DMS153 treated with DMSO at 0.1 percent for 48 hours (cell line): ENCODE data around the gene SLC37A1.

ENCODE experiments used
- DNase-seq: peaks from one replicate; lab custom pipeline; 2025; ENCODE audit not compliant: unreplicated experiment; lab: John Stamatoyannopoulos, UW

Gene SLC37A1

DNA sequence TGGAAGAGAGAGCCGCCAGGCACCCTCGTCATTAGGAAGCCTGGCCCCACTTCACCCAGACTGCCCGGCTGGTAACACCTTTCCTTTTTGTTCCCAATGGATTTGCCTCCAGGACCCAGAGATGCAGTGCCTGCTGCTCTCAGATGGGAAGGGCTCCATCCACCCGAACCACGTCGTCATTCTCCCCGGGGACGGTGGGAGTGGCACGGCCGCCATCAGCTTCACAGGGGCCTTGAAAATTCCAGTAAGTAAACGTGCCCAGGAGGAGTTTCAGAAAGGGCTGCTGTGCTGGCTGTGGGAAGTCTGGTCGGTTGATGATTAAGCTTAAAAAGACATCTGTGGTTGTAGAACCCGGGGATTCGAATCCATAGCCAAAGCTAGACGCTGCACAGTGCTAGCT lies 45.2 kb downstream of the SLC37A1 start:
- no peak for DNase-seq

DNA sequence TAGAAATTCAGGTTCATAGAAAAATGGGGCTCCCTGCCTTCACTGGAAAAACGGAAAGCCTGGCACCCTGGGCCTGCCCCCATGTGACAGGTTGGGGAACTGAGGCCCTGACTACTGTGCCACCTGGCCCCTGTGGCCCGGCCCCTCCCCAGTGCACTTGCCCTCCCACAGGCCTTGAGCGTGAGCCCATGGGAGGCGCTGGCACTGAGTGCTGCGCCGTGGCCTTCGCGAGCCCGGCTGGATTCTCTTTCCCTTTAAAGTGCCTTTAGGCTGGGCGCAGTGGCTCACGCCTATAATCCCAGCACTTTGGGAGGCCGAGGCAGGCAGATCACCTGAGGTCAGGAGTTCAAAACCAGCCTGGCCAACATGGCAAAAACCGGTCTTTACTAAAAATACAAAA lies 45.7 kb downstream of the SLC37A1 start:
- no peak for DNase-seq

DNA sequence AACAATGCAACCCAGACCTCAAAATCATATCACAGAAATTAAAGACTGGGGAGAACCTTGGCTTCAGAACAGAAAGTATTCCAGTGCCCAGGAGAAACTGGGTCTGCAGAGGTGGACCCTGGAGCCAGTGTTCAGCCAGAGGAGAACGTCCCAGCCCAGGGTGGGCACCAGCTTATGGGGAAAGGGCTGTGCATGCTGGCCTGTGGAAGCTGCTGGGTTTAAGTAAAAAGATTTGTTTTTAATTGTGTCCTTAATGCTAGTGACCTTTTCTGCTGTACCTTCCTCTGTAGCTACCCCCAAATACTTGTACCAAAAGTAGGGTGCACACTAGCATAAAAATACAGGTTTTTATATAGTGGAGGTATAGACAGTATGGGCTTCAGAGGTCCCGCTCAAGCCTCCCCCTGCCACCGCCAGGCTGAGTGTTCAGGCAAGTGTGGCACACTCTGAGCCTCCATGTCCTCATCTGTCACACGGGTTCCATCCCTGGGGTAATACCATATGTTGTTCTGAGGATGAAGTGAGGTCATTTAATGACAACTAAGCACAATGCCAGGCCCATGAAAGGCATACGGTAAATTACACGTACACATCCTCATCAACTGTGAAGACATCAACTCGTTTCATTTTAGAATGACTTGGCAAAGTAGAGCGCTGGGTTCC lies 47.0 kb downstream of the SLC37A1 start:
- DNase-seq, result peak; percentile 22

DNA sequence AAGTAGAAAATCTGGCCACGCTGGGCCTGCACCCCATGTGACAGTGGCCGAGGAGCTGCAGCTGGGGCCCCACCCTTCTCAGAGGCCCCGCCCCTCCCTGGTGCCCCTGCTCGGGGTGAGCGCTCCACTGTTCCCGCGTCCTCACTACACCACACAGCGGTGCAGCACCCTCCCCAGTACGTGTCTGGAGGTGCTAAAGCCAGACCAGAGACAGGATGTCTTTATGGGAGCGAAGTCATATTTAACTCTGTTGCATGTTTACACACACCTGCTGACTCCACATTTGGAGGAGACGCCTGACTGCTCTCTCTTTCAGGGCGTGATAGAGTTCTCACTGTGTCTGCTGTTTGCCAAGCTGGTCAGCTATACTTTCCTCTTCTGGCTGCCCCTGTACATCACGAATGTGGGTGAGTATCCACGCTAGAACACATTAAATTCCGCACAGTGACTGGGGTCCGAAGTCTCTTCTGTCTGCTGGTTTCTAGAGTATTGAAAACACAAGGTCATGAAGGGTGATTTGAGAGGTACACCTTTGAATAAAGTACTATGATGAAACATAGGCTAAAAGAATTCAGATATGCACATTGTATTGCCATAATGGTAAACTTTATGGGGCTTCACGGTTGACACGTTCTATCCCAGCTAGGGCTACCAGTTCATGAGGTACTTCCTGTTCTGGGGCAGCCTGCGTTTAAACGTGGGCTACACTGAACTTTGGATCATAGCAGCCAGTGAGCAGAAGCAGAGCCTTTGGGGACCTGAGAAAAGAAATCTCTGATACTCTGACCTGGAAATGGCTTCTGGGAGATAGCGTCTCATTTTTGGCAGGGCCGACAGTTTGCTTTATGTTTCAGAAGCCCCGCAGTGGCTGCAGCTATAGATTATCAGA lies 48.4 kb downstream of the SLC37A1 start:
- peak; percentile 83 for DNase-seq

DNA sequence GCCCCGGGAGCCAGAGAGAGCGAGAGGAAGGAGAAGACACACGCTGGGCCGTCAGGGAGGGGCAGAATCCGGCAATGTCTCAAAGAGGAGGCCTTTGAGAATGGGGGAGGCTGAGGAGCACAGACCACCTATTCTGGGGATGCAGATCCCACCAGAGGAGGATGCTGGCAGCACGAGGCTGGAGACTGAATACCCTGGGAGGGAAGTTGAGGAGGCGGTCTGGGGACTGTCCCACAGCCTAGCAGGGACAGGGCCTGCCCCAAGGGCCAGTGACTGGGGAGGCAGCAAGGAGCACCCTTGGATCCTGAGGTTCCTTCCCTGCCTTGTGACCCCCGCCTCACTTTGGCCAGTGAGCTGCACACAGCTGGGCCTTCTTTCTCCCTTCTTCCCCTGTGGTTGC lies 49.2 kb downstream of the SLC37A1 start:
- DNase-seq, result no peak

DNA sequence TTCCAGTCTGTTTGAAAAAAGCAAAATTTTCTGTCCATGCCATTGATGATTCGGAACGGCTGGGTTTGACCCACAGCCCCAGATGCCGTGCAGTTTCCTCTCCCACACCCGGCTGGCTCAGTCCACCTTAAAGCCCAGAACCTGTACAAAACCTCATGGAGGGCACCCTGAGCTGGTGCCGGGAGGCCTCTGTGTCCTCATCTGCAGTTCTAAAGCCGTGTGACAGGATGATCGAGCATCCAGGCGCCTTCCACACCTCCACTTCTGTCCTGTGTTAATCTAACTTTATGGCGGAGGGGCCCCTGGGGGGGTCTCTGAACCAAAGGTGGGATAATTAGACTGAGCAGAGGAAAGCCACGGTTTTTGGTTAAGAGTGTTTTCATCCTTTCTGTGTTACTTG lies 49.6 kb downstream of the SLC37A1 start:
- no peak for DNase-seq

DNA sequence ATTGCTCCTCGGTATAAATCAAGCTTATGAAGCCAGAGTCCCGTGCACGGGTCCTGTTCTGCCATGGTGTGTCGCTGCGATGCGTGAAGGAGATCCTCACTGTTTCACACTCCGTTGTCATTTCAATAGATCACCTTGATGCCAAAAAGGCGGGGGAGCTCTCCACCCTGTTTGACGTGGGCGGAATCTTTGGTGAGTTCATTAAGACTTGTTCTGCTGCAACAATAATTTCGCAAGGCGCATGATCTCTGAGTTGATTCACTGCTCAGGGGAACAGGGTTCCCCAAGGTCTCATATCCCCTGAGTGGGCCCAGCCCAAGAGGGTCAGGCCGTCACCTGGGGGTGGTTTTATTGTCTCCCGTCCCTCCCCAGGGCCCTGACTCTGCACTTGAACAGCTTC lies 50.0 kb downstream of the SLC37A1 start:
- DNase-seq, result no peak

DNA sequence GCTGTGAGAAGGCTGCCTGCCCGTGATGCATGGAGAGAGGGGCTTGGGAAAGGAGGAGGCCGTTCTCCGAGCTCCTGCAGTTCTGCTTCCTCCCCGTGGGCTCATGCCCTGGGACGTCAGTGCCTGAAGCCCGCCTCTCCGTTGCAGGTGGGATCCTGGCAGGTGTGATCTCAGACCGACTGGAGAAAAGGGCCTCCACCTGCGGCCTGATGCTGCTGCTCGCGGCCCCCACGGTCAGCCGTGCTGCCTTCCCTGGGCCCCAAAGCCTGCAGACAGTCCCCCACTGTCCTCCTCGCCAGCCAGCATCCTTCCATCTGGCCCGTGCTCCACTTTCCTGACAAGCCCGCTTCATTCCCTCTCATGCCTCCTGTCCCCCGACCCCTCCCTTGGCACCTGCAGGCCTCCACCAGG lies 50.9 kb downstream of the SLC37A1 start:
- no peak for DNase-seq

DNA sequence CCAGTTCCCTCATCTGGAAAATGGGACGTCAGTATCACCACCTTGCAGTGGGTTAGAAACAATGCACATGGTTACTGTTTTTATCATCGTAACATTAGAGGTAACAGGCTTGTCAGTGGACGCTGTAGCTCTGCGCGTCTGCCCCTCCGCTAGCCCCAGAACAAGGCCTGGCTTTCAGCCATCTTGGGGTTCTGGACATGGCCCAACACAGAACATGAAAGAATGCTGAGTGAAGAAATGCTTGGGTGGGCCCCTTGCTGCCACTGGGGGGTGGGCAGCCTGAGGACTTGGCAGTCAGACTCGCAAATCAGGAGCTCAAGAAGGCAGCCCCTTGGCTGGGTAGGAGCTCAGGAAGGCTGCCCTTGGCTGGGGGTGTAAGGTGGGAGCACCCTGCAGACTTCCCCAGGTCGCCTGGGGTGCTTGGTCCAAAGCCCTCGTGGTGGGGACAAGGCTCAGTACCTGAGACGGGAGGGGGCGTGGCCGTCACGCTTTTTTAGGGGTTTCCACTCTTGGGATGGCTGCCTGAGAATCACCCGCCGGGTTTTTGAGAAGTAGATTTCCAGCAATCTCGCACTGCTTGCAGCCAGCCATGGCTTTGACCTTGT lies 51.7 kb downstream of the SLC37A1 start:
- no peak for DNase-seq

DNA sequence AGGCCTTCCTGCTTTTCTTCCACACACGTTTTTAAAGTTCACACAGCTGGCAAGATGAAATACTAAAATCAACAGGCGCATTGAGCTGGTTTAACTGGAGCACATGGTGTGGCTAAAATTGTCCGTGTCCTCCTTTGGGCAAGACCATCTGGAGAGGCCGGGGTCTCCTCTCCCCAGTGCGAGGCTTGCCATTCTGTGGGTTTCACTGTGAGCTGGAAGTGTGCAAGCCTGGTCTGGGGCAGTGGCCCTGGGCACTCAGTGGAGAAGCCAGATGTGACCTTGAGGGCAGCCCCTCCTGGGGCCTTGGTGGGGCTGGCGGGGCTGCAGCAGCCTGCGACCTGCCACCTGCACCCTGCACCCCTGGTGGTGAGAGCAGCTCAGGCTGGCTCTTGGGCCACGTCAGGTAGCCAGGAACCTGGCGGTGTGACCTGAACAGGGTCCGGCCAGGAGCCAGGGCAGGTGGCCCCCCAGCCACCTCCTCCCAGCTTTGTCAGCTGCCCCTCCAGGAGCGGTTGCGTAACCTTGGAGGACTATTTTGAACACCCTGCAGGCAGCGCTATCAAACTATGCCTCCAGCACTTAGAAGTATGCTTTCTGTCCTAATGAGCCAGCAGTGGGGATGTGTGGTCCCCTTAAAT lies 52.4 kb downstream of the SLC37A1 start:
- DNase-seq, result no peak

DNA sequence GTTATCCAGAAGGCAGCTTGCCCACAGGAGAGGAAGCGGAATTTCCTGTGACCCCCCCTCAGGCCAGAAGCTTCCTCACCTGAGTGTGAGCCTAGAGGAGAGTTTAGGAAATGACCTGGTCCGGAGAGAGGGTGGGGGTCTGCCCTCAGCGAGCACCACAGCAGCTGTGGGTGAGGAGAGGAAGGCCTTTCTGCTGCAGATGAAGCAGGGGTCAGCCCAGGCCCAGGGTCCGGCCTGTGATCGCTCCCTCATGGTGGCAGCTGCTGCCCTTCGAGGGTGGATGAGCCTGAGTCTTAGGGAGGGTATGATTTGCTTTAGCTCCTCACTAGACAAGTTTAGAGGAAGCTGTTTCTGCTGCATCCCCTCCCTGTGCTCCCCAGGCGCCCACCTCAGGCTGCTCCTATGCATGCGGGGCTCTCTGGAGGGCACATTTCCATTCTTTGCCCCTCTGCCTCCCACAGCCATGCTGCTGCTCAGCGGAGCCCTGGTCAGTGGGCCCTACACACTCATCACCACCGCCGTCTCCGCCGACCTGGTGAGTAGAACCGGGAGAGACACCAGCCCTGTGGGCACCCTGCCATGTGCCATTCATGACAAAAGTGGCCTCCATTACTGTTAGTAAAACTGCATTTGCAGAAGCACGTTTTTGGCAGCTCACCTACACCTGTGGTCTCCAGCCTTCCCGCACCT lies 53.0 kb downstream of the SLC37A1 start:
- no peak for DNase-seq

DNA sequence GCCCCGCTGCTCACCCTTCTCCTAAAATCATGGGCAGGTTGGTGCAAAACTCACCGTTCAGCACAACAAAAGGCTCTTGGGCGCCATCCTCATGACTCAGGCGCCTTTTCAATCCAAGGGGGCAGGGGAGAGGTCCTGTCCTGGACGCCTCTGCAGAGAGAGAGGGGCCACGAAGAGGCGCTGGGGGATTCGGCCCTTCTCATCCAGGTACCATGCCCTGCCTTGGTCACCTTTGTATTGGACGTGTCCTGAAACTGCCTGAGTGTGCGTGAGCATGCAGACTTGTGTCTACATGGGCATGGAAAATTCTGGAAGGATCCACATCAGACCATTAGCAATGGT lies 53.5 kb downstream of the SLC37A1 start:
- DNase-seq, result no peak

DNA sequence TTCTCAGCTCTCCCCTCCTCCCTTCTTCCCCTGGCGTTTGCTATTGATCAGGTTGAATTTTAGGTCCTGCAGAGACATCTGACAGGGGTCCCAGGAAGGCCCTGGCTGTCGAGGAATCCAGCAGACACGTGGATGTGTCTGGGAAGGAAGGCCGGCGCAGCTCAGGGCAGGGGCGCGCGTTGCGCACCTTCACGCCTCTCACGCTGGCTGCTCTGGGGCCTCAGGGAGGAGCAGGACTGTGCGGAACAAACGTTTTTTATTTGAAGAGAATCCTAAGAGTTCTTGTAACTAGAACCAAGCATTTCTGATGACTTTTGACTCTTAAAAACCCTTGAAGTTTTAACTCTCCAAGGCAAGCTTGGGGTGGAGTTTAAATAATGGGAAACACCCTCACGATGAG lies 54.2 kb downstream of the SLC37A1 start:
- DNase-seq, result no peak

DNA sequence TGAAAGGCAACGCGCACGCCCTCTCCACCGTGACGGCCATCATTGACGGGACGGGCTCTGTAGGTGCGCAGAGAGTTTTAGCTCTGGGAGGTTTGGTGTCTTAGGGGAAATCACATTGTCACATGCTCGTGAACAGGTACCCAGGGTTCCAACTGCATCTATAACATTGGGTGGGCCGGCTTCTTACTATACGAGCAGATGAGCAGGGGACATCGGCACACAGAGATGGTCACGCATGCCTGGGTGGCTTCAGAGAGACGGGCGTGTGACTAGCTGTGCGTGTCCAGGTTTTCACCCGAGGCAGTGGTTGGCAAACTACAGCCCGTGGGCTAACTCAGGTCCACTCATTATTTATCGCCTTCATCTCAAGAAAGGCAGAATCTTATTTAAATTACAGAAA lies 54.7 kb downstream of the SLC37A1 start:
- no peak for DNase-seq

DNA sequence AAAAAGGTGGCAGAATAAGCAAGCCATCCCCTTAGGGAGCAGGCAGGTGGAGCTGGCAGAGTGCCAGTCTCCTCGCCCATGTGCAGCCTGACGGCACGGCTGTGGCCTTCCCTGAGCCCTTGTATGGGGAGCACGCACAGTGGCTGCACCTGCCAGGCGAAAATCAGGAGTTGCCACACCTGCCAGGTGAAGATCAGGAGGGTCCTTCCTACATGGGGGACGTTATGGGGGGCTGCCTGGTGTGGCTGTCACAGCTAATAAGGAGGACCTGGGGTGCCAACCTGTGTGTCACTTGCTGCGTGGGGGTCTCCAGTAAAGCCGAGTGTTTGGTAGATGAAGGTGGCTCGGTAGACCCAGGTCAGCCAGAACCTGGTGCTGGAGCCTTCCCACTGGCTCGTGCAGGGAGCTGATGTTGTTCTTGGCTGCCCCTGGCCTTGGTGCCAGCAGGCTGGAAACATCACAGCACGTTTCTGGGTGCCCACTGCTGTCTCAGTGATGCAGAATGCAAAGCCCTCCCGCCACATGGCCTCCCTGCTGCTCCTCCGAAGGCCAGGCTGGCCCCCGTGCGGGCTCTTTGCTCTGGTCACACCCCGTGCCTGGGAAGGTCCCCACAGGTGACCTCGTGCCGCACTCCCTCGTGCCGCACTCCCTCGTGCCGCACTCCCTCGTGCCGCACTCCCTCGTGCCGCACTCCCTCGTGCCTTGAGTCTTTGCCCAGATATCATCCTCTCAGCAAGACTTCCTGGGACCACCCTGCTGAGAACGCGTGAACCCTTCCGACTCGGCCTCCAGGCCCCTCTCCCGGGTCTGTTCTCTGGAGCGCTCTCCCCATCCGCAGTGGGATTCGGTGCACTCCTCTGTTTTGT lies 55.4 kb downstream of the SLC37A1 start:
- peak; percentile 32 for DNase-seq

DNA sequence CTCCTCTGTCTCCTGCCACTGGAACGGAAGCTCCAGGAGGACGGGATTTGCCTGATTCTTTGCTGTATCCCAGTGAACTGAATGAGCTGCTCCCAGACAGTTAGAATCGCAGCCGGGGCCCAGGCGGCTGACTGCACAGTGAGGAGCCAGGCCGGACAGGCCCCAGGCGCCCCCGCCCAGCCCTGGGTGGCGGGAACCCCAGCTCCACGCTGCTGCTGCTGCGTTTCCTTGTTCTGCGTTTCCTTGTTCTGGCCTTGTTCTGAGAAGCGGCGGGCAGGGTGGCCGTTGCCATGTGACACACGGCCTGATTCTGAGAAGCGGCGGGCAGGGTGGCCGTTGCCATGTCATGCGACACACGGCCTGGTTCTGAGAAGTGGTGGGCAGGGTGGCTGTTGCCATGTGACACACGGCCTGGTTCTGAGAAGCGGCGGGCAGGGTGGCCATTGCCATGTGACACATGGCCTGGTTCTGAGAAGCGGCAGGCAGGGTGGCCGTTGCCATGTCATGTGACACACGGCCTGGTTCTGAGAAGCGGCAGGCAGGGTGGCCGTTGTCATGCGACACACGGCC lies 56.2 kb downstream of the SLC37A1 start:
- no peak for DNase-seq

DNA sequence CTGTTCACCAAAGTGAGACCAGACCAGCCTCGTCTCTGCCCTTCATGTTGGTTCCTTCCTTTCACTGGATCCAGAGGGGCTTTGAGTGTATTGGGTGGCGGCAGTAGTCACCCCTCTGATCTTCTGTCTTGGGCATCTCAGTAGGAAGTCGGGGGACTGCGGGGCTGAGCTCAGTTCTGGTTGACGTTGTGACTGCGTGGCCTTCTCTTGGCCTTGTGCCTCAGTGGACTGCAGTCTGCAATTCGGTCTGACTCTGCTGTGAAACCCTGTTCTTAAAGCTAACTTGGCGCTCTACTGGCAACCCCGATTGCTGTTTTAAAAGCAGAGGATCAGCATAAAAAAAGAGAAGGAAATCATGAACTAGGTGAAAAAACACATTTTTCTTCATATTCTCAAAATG lies 56.7 kb downstream of the SLC37A1 start:
- DNase-seq, result no peak

DNA sequence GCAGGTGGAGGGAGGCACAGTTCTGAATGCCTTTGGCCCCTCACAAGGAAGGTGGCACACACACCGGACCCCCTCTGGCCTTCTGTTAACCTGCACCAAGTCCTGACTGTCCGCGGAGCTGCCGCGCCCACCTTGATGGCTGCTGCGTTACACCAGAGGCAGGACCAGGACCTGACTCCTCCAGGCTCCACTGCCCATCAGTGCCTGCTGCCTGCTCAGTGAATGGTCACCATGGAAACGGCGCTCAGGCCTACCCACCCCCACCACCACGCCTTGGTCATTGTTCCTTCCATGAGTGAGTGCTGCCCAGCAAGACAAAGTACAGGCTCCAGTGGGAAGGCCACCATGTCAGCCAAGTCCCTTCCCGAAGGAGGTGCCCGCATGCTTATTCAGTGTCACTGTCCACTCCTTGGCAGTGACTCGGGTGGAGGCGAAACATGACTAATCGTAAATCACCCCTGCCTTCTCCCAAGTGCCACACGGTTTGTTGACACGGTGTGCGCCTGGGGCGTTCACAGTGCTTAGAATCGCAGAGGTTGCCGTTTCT lies 57.3 kb downstream of the SLC37A1 start:
- DNase-seq, result peak; percentile 71

DNA sequence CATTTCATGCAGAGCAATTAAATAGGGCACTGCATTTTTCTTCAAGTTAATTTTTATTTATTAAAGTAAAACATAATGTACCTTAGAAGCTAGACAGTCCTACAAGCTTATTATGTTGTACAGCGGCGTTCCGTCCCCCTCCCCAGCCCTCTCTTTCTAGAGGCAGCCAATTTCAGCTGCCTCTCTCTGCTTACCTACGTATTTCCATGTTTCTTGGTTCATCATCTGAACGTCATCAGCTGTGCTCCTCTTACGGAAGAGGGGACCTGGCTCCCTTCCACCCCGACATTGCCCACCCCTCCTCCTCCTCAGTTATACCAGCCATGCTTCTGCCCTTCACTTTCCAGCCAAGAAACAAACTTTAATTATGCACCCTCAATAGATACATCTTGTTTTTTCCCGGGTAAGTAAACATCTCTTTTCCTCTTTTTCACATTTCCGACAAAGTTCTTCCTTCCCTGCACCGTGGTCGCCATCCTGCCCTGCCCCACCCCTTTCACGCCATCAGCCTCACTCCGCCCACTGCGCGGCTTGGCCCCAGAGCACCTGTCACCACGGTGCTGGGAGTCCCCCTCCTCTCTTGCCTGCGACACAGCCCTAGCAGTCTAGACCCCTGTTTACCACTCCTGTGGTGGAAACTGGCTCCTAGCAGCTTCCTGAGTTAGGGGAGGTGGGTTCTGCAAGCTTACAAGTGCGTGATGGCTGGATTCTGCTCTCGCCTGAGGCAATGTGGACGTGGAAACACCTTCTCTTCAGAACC lies 57.9 kb downstream of the SLC37A1 start:
- no peak for DNase-seq
